C4-2B (cell line): Measurements from ENCODE around the gene CARS1.

Experiments used
- H3K27ac ChIP-seq: fragments of 450-650 bp; 2 replicates; pipeline ENCODE4 v1.5.1; 2017
- CTCF ChIP-seq: fragments of 450-650 bp; conservative IDR thresholded peaks from 2 replicates; pipeline ENCODE4 v1.5.1; 2017; ENCODE audit warnings: mild to moderate bottlenecking
- ZFX ChIP-seq: fragments of 450-650 bp; IDR thresholded peaks from 2 replicates; pipeline ENCODE4 v1.6.1; 2017

CARS1 gene

GRCh38 chr11:3092603-3093141 lies 35.4 kb upstream of the CARS1 start:
- TF ChIP-seq CTCF, result no peak
- TF ChIP-seq ZFX, result no peak
- H3K27ac ChIP-seq, result no peak overlapping the region

GRCh38 chr11:3091846-3092602 lies 34.8 kb upstream of the CARS1 start:
- no peak overlapping the region for H3K27ac ChIP-seq
- TF ChIP-seq CTCF (peak; percentile 99), ZFX (no peak)

- TF ChIP-seq CTCF (no peak), ZFX (no peak)
- H3K27ac ChIP-seq, result no peak overlapping the region
Observed at GRCh38 chr11:3091081-3091845, 34.0 kb upstream of the CARS1 start.

- no peak overlapping the region for H3K27ac ChIP-seq
- TF ChIP-seq ZFX (no peak), CTCF (no peak)
Observed at GRCh38 chr11:3090096-3090901, 33.1 kb upstream of the CARS1 start.

GRCh38 chr11:3089236-3090061 lies 32.2 kb upstream of the CARS1 start:
- TF ChIP-seq ZFX (no peak), CTCF (no peak)
- no peak overlapping the region for H3K27ac ChIP-seq

GRCh38 chr11:3088806-3089205 lies 31.6 kb upstream of the CARS1 start:
- no peak overlapping the region for H3K27ac ChIP-seq
- TF ChIP-seq CTCF (no peak), ZFX (no peak)
